Mucosa of descending colon (tissue), 3 donors: ENCODE measurements around the gene ADGRG6. TPM values are rescaled to one million over a fixed set of nuclear protein-coding genes. Genes with fewer than 3 reads are reported as not detected.

ENCODE experiments used
- ATAC-seq: fragments of 200-7000 bp; cut with Tn5 transposase; one replicate; pipeline ENCODE4 v1.9.1; 2020; ENCODE audit warnings: mild to moderate bottlenecking, moderate library complexity
- DNase-seq, 3 donors: peaks; one replicate each; pipeline ENCODE4 v3.0.0-alpha.2; 2020
- H3K36me3 ChIP-seq: fragments of 200-600 bp; one replicate; pipeline ENCODE4 v1.8.0; 2021; ENCODE audit warnings: low read depth, mild to moderate bottlenecking
- H3K4me1 ChIP-seq: fragments of 200-600 bp; one replicate; pipeline ENCODE4 v1.8.0; 2021; ENCODE audit warnings: low read depth, mild to moderate bottlenecking
- H3K4me3 ChIP-seq: fragments of 200-600 bp; one replicate; pipeline ENCODE4 v1.8.0; 2021; ENCODE audit warnings: mild to moderate bottlenecking
- H3K9me3 ChIP-seq: fragments of 200-600 bp; one replicate; pipeline ENCODE4 v1.8.0; 2021; ENCODE audit warnings: mild to moderate bottlenecking
- CTCF ChIP-seq: fragments of 200-600 bp; IDR thresholded peaks from one replicate; pipeline ENCODE4 v1.8.0; 2022; ENCODE audit warnings: antibody characterized with exemption, mild to moderate bottlenecking
- intact Hi-C, 2 donors: fragments of 100-400 bp; cut with DNase I in 1 of 2; cut with micrococcal nuclease in 1 of 2; formaldehyde crosslinking; loops; one replicate each; pipeline versions ENCODE4 v1.11.0 to v1.11.1; 2022; cut with DNase I, micrococcal nuclease
- total RNA-seq, 3 donors: library from RNA; stranded (reverse); fragmentation: NEBNext Ultra II Directional in 2 of 3; extraction: Animal tissue kit (Norgen Biotek cat#: 25700) in 2 of 3; gene quantifications; one replicate each; pipeline versions ENCODE4 v1.2.1 to v1.2.4, GENCODE V29; 2021 to 2023
- donor health status: DM: no; HTN: no; CAD: no; lungs with moderate emphysema.
- donor health status: DM: no; HTN: no; CAD: no.
- donor health status: DM: no; HTN: yes; CAD: no.

ADGRG6 gene
- total RNA-seq, 3 donors from 2014 or later: 14.1 to 17.6 (median 17.1) TPM

GRCh38 chr6:142322504-142323198, 20.8 kb downstream of the ADGRG6 start:
- intact Hi-C loops: no loop called here
- DNase-seq (no peak), ATAC-seq (peak; percentile 26)
- Histone ChIP-seq H3K4me1 (peaks cover 8% of the 10 kb centered on the region), H3K9me3 (no peaks in the 10 kb centered on the region), H3K36me3 (no peaks in the 10 kb centered on the region), H3K4me3 (no peak overlapping the region)
- no peak for TF ChIP-seq CTCF

GRCh38 chr6:142323377-142323776, 21.6 kb downstream of the ADGRG6 start:
- intact Hi-C loops: no loop called here
- Histone ChIP-seq H3K36me3 (no peaks in the 10 kb centered on the region), H3K4me3 (no peak overlapping the region), H3K4me1 (peaks cover 8% of the 10 kb centered on the region), H3K9me3 (no peaks in the 10 kb centered on the region)
- no peak for TF ChIP-seq CTCF
- ATAC-seq: peak; percentile 97
- DNase-seq: peak in 1 of 3 donors; percentile 27

GRCh38 chr6:142324111-142324510, 22.3 kb downstream of the ADGRG6 start:
- no peak for TF ChIP-seq CTCF
- no peaks in the 10 kb centered on the region for H3K9me3 ChIP-seq

GRCh38 chr6:142325111-142325510, 23.3 kb downstream of the ADGRG6 start:
- DNase-seq (no peak), ATAC-seq (no peak)
- Histone ChIP-seq H3K4me3 (no peak overlapping the region), H3K36me3 (no peaks in the 10 kb centered on the region), H3K4me1 (peaks cover 8% of the 10 kb centered on the region), H3K9me3 (no peaks in the 10 kb centered on the region)
- no peak for TF ChIP-seq CTCF
- intact Hi-C loops: no loop called here

More at GRCh38 chr6:142324111-142324510, 22.3 kb downstream of the ADGRG6 start:
- no peak for ATAC-seq
- peaks cover 8% of the 10 kb centered on the region for H3K4me1 ChIP-seq
- no peaks in the 10 kb centered on the region for H3K36me3 ChIP-seq
- intact Hi-C loops: no loop called here
- H3K4me3 ChIP-seq: no peak overlapping the region
- no peak for DNase-seq

- DNase-seq (no peak), ATAC-seq (no peak)
- H3K4me1 ChIP-seq: peaks cover 8% of the 10 kb centered on the region
- no peaks in the 10 kb centered on the region for H3K36me3 ChIP-seq
- no peak for TF ChIP-seq CTCF
- H3K4me3 ChIP-seq: no peak overlapping the region
- H3K9me3 ChIP-seq: no peaks in the 10 kb centered on the region
- intact Hi-C loops: no loop called here
These were observed 24.7 kb downstream of the ADGRG6 start for GRCh38 chr6:142326540-142326939.
